ENCODE data around the gene DIAPH1.

DIAPH1 gene

GRCh38 chr5:141651728-141652105 is 32.9 kb upstream of the DIAPH1 start:
- TF ChIP-seq, protein P1, sequence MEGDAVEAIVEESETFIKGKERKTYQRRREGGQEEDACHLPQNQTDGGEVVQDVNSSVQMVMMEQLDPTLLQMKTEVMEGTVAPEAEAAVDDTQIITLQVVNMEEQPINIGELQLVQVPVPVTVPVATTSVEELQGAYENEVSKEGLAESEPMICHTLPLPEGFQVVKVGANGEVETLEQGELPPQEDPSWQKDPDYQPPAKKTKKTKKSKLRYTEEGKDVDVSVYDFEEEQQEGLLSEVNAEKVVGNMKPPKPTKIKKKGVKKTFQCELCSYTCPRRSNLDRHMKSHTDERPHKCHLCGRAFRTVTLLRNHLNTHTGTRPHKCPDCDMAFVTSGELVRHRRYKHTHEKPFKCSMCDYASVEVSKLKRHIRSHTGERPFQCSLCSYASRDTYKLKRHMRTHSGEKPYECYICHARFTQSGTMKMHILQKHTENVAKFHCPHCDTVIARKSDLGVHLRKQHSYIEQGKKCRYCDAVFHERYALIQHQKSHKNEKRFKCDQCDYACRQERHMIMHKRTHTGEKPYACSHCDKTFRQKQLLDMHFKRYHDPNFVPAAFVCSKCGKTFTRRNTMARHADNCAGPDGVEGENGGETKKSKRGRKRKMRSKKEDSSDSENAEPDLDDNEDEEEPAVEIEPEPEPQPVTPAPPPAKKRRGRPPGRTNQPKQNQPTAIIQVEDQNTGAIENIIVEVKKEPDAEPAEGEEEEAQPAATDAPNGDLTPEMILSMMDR (IDR thresholded peaks at IDR 0.05; ENCODE audit: unreplicated experiment in 3 of 3): no peak
- peak overlapping the region; percentile 93 to 97 (median 96) for H3K4me3 Mint-ChIP-seq
- peaks cover 27% of the 10 kb centered on the region for H3K27me3 Mint-ChIP-seq (ENCODE audit: low read depth)
- no peak overlapping the region for H3K27ac Mint-ChIP-seq
- H3K9me3 Mint-ChIP-seq: no peaks in the 10 kb centered on the region
- H3K4me1 Mint-ChIP-seq: no peaks in the 10 kb centered on the region
- peaks cover 4% of the 10 kb centered on the region for H3K36me3 Mint-ChIP-seq (ENCODE audit: low read depth)

GRCh38 chr5:141650851-141651727 is 32.3 kb upstream of the DIAPH1 start, which contains the start of gene FCHSD1:
Gene FCHSD1 (minus strand): TSS chr5:141651418. CDS start chr5:141651368, 50 bp downstream.
- H3K27me3 Mint-ChIP-seq (ENCODE audit: low read depth): peaks cover 29% of the 10 kb centered on the region
- H3K4me1 Mint-ChIP-seq: no peaks in the 10 kb centered on the region
- no peak within 1 kb of the TSS for H3K27ac Mint-ChIP-seq
- H3K4me3 Mint-ChIP-seq: peak within 1 kb of the TSS; percentile 93 to 97 (median 96)
- H3K36me3 Mint-ChIP-seq (ENCODE audit: low read depth): peaks cover 3% of the 10 kb centered on the region
- no peaks in the 10 kb centered on the region for H3K9me3 Mint-ChIP-seq
- TF ChIP-seq, protein P1 (IDR thresholded peaks at IDR 0.05; ENCODE audit: unreplicated experiment in 3 of 3): no peak

GRCh38 chr5:141649972-141650371 is 31.2 kb upstream of the DIAPH1 start:
- Mint-ChIP-seq H3K27ac (no peak overlapping the region), H3K36me3 (ENCODE audit: low read depth) (peaks cover 7% of the 10 kb centered on the region), H3K27me3 (ENCODE audit: low read depth) (peaks cover 29% of the 10 kb centered on the region), H3K9me3 (no peaks in the 10 kb centered on the region), H3K4me3 (peak overlapping the region; percentile 75 to 97 (median 75)), H3K4me1 (no peaks in the 10 kb centered on the region)
- TF ChIP-seq, protein P1 (IDR thresholded peaks at IDR 0.05; ENCODE audit: unreplicated experiment in 3 of 3): no peak

DNA sequence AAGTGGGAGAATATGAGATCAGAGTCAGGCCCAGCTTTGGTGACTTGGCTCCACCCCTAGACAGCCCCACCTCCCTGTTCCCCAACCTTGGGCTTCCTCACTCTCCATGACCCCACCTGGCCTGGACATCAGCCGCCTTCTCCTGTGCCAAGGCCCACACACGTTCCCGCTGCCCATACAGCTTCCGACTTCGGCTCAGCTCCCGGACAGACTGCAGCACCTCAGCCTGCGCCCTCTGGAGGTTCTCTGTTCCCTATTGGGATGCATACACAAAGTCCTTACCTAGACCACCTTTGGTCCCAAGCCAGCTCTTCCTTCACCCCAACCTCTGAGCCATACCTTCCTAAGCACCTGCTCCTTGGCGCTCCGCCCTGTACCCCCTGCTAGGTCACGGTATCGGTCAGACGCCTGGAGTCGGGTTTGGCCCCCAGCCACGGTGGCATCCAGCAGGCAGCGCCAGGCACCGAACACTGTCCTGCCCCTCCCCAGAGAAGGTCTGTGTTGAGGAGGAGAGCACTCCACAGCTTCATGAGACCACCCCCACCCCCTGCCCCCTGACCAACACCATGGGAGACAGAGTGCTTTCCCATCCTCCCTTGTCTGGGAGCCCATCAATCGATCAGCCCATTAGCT is 30.4 kb upstream of the DIAPH1 start:
- H3K9me3 Mint-ChIP-seq: no peaks in the 10 kb centered on the region
- H3K27me3 Mint-ChIP-seq (ENCODE audit: low read depth): peaks cover 29% of the 10 kb centered on the region
- peaks cover 8% of the 10 kb centered on the region for H3K36me3 Mint-ChIP-seq (ENCODE audit: low read depth)
- H3K27ac Mint-ChIP-seq: no peak overlapping the region
- TF ChIP-seq, protein P1 (IDR thresholded peaks at IDR 0.05; ENCODE audit: unreplicated experiment in 3 of 3): no peak
- H3K4me3 Mint-ChIP-seq: peak overlapping the region in 2 of 3 experiments; percentile 1 to 16
- H3K4me1 Mint-ChIP-seq: no peaks in the 10 kb centered on the region

DNA sequence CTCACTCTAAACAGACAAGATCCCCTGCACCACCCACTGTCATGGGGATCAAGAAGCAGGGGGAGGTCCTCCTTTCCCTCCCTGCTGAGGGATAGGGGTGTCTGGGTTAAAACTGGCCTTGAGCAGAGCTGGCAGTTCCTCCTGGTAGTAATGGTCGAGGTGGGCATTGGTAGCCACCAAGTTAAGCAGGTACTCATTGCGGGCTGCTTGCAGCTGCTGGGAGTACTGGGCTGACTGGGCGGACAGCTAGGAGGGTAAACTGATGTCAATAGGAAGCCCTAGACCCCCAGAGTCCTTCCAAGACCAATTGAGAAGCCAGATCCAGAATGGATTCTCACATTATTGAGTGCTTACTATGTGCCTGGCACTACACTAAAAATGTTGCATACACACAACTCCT is 29.1 kb upstream of the DIAPH1 start:
- Mint-ChIP-seq H3K27ac (no peak overlapping the region), H3K36me3 (ENCODE audit: low read depth) (peaks cover 8% of the 10 kb centered on the region), H3K9me3 (no peaks in the 10 kb centered on the region), H3K4me3 (no peak overlapping the region), H3K27me3 (ENCODE audit: low read depth) (peaks cover 23% of the 10 kb centered on the region), H3K4me1 (no peaks in the 10 kb centered on the region)
- TF ChIP-seq, protein P1 (IDR thresholded peaks at IDR 0.05; ENCODE audit: unreplicated experiment in 3 of 3): no peak

All from nephron (organoid).